NCI-H226 (cell line): Measurements from ENCODE around the gene POM121C.
"Not testable (repeated sequence)": the region's sequence is repeated elsewhere in the genome, so short reads cannot be mapped to it uniquely, and the experiment has no call there.

ENCODE experiments used
- DNase-seq: peaks from one replicate; pipeline ENCODE4 v3.0.0-alpha.2; 2015

Gene POM121C

DNA sequence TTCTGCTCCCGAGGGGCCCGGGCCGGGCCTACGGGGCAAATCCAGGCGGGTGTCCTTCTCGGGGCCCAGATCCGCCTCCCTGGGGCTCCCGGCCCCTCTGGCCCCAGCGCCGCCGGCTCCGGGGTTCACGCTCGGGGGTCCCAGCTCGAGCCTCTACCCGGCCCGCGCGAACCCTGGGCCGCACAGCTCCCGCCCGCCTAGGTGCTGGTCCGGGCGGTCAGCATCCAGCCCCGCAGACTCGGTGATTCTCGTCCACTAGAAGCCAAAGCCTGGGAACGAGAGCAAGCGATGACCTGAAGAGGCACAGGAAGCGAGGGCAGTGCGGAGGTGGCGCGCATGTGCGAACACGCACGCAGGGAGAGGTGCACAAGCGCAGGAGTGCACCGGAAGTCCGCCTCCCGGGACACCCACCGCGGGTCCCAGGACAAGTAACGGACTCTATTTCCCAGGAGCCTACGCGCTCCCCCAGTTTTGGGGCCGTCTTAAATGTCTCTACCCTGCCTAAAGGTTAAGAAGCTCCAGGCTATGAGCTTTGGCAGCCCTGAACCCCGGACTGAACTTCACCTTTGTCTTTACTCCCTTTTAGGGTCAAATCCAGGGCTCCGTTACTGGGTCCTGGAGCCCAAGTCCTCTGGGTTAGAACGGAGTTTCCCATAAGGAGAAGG, at the start of gene POM121C:
Gene POM121C (minus strand): TSS at position 321 of the 665 bp plus-strand sequence. CDS start 44,803 bp downstream, outside the sequence.
- DNase-seq = peak; percentile 86

DNA sequence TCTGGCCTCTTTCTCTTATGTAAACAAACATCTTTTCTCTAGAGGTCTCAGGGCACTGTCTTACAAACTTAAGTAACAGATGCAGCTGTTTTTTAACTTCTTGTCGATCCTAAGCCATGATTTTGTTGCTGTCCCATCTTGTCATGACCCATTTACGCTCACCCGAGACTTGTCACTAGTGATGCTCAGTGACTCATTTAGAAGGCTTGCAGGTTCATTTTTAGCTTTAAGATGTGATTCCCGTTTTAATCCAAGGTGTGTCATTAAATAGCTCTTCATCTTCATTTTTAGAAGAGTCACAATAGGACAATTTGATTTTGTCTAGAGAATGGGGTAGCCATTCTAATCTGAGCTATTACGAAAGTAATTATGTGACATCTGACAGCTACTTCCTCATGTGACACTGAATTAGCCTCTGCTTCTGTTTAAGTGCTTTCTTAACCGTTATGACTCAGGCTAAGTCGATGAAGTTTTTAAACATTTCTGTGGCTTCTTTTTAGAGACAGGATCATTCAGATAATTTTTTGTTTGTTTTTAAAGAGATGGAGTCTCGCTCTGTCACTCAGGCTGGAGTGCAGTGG, 48.7 kb upstream of the POM121C start:
- DNase-seq = no peak

DNA sequence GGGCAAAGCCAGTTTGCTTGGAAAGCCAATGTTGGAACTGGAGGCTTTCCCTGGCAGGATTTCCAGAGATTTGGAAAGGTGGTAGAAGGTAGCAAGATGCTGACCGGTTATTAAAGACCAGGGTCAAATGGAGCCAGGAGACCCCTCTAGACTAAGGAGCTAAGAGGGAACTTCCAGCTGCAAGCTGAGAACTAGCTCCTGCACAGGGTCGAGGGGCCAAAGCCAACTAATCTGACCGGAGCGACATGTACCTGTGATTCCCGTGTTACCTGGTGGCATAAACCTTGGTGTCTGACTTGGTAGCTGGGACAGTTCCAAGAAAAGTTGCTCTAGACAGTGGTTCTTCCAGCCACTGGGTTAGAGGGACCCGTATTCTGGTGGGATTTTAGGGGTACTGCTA, 47.8 kb upstream of the POM121C start:
- DNase-seq = no peak

DNA sequence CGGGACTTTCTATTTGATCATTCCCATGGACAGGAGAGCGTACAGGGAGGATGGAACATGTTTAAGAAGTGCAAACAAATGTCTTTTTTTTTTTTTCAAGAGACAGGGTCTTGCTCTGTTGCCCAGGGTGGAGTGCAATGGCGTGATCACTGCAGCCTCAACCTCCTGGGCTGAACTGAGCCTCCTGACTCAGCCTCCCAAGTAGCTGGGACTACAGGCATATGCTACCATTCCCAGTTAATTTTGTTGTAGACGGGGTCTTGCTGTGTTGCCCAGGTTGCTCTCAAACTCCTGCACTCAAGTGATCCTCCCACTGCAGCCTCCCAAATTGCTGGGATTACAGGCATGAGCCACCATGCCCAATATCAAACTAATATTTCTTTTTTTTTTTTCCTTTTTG, 46.5 kb upstream of the POM121C start:
- DNase-seq = no peak

DNA sequence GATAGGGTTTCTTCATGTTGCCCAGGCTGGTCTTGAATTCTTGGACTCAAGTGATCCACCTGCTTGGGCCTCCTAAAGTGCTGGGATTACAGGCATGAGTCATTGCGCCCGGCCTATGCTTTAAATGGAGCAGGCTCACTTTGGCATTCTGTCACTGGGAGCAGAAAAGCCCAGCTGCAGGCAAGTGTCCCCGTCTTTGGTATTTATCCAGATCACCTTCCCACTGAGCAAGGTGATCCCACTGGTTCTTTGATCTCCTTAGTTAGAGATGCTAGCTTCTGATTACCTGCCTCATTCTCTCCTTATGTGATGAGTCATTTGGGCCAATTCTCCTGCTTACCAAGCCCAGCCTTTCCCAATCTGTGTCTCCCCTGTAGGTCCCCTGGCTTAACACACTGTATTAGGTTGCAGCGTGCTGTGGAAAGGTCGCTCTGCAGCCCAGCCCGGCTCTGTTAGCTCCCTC, 45.3 kb upstream of the POM121C start:
- DNase-seq = no peak

DNA sequence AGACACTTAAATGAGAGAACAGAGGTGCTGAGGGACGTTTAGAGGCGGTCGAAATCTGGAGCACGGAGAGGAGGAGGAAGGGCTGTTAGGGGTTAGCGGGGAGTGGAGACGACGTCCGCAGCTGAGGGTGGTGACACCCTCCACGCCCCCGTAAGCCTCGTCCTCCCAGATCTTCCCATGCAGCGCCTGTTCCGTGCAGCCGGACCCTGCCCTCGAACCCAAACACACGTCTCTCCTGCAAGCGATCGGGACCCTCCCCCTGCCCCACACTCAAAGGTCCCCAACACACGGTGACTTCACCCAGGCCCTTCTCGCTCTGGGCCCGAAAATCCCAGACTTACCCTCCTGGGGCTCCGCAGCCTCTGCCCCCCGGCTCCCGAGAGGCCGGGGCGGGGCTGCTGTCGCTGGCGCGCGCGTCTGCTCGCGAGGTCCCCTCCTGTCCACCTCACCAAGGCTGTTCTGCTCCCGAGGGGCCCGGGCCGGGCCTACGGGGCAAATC, 41.2 kb upstream of the POM121C start:
- DNase-seq = not testable (repeated sequence)

DNA sequence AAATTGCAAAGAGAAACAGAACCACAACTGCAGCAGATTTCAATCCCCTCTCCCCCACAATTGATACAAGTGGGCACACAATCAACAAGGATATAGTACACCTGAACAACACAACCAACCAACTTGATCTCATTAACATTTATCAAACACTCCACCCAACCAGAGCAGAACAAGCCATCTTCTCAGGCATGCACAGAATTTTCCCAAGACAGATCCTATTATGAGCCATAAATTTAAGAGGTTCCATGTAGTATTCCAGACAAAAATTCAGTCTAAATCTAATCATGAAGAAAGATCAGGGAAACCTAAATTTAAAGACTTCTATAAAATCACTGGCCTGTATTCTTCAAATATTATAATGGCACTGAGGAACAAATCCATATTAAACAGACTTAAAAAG, 35.6 kb upstream of the POM121C start:
- DNase-seq = not testable (repeated sequence)

DNA sequence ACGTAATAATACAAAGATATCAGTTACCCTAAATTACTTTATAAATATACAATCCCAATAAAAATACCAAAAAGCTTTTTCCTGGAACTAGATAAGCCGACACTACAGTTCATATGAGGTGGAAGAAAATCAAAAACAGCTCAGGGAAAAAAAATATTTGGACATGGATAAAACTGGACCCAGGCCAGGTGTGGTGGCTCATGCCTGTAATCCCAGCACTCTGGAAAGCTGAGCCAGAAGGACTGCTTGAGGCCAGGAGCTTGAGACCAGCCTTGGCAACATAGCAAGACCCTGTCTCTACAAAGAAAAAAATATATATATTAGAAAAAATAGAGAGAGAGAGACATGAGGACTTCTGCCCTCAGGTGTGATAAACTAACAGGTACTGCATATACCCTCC, 32.7 kb upstream of the POM121C start:
- DNase-seq = not testable (repeated sequence)

DNA sequence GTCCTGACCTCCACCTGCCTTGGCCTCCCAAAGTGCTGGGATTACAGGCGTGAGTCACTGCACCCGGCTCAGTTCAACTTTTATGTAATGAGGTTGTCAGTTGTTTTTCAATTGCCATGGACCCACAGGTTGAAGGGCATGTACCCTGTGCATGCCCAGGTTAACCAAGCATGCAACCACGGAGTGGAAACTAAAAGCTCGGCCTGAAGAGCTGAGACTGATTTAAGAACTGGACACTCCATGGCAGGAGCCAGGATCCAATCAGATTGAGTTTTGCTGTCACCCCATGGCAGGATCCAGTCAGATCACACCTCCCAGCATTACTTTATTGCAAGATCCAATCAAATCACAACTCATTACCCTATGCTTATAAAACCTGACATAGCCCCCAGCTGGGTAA, 22.9 kb upstream of the POM121C start:
- not testable (repeated sequence) for DNase-seq

DNA sequence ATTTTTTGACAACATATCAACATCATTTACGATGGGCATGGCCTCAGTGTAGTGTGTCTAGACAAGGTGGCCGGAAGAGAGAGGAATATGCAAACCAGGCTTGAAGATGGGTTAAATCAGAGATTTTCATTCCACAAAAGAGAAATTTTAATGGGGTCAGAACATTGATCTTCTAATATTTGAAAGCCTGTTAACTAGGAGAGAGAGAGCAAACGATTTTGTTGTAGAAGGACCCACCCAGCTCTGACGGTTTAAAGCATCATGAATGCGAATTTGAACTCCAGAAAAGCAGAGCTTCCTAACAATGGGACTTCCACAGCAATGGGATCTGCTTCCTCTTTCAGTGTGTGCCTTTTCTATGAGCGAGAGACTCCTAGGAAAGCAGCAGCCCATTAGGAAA, 5.9 kb upstream of the POM121C start, which contains the start of gene SPDYE5:
Gene SPDYE5 (plus strand): TSS at position 301 of the 400 bp plus-strand sequence. CDS start 1,728 bp downstream, outside the sequence.
- DNase-seq = not testable (repeated sequence)

DNA sequence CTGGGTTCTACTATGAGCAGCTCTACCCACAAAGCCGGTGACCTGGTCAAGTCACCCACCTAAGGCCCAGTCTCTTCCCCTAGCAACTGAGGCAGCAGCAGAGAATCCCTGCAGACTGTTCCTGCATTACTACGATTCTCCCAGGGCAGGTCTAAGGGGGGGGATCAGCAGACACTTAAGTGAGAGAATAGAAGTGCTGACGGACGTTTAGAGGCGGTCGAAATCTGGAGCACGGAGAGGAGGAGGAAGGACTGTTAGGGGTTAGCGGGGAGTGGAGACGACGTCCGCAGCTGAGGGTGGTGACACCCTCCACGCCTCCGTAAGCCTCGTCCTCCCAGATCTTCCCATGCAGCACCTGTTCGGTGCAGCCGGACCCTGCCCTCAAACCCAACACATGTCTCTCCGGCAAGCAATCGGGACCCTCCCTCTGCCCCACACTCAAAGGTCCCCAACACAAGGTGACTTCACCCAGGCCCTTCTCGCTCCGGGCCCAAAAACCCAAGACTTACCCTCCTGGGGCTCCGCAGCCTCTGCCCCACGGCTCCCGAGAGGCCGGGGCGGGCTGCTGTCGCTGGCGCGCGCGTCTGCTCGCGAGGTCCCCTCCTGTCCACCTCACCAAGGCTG, 632 bp downstream of the POM121C start:
- not testable (repeated sequence) for DNase-seq

DNA sequence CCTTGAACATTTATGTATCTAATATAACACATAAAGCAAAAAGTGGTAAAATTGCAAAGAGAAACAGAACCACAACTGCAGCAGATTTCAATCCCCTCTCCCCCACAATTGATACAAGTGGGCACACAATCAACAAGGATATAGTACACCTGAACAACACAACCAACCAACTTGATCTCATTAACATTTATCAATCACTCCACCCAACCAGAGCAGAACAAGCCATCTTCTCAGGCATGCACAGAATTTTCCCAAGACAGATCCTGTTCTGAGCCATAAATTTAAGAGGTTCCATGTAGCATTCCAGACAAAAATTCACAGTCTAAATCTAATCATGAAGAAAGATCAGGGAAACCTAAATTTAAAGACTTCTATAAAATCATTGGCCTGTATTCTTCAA, 5.8 kb downstream of the POM121C start:
- not testable (repeated sequence) for DNase-seq

DNA sequence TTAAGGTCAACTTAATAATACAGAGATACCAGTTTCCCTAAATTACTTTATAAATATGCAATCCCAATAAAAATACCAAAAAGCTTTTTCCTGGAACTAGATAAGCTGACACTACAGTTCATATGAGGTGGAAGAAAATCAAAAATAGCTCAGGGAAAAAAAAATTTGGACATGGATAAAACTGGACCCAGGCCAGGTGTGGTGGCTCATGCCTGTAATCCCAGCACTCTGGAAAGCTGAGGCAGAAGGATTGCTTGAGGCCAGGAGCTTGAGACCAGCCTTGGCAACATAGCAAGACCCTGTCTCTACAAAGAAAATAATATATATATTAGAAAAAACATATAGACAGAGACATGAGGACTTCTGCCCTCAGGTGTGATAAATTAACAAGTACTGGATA, 8.6 kb downstream of the POM121C start:
- DNase-seq = not testable (repeated sequence)

DNA sequence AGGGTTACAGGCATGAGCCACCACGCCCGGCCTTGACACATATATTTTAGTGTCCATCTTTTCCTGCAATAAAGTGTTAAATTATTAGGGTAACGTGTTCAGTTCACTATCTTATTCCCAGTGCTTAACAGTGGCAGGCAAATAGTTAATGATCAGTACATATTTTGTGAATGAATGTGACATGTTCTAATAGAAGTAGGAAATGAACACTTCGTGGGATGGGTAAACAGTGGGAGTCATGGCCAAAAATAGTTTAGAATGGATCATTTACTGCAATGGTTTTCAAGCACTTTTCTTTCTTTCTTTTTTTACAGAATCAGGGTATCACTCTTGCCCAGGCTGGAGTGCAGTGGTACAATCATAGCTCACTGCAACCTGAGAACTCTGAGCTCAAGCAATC, 15.9 kb downstream of the POM121C start:
- DNase-seq = not testable (repeated sequence)

DNA sequence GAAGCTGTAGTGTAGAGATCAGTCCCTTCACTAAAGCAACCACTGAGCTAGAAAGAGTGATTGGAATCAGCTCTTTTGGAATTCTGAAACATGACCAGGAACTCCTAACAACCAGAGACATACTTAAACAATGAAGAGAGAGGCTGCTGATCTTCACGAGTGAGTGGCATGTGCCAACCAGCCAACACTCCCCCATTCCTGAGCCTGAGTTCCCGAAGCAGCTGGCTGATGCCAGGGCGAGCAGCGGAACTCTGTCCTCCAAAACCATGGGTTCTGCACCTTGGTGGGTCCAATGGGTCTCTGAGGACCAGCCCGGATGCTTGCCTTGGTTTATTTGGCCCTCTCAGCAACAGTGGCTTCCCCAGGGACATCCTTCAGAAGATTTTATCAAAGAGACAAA, 25.6 kb downstream of the POM121C start:
- DNase-seq = not testable (repeated sequence)

DNA sequence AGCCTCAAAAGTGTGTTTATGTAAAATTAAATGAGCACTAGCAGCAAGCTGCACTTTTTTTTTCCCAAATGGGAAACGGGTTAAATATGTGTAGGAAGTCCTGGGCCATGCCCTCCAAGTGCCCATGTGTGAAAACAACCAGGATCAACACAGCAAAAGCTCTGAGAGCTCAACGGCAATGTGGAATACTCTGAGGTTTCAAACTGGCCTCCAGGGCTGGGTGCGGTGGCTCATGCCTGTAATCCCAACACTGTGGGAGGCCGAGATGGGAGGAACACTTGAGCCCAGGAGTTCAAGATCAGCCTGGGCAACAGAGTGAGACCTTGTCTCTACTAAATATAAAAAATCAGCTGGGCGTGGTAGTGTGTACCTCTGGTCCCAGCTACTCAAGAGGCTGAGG, 28.1 kb downstream of the POM121C start:
- DNase-seq = not testable (repeated sequence)

DNA sequence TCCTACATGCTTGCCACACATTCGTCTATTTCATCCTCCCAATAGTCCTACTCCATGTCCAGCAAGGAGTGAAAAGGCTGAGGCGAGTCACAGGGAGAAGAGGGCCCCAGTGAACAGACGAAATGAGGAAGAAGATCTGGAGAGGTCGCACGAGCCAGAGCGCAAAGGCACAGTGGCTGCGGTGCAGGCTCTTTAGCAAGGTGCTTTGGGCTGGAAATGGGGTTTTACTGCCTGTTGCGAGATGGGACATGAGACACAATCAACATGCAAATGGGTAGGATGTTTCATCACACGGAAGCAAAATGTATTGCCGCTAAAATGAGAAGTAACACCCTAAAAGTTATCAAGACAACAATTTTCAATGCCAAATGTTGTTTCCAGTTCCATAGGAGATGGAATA, 29.7 kb downstream of the POM121C start:
- DNase-seq = not testable (repeated sequence)

DNA sequence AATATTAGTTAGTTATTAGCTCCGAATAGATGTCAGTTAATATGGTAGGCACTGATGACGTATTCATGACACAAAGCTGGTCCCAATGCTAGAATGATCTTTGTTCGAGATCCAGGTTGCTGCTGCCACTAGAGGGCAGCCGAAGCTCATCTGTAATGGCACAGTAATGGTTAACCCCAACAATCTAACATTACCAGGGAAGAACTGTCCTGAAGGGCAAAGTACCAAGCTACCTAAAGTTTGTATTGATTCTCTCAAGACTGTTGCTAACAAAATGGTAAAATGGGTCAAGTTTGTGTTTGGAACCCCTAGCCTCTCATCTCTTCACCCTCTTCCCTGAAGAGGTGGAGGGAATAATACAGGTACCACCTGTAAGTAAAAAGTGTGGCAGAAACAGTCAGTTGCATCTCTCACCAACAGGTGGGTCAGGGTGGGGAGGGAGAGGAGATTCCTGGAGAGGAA, 33.6 kb downstream of the POM121C start:
- DNase-seq = not testable (repeated sequence)

DNA sequence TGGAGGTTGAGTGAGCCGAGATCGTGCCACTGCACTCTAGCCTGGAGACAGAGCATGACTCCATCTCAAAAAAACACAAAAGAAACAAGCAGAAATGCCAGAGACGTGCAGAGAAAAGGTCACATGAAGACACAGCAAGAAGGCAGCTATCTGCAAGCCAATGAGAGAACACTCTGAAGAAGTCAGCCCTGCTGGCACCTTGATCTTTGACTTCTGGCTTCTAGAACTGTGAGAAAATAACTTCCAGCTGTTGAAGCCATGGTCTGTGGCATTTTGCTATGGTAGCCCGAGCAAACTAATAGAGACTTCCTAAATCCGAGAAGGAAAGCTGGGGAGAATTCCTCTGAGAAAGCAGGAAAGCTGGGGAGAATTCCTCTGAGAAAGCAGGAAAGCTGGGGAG, 36.2 kb downstream of the POM121C start:
- not testable (repeated sequence) for DNase-seq

DNA sequence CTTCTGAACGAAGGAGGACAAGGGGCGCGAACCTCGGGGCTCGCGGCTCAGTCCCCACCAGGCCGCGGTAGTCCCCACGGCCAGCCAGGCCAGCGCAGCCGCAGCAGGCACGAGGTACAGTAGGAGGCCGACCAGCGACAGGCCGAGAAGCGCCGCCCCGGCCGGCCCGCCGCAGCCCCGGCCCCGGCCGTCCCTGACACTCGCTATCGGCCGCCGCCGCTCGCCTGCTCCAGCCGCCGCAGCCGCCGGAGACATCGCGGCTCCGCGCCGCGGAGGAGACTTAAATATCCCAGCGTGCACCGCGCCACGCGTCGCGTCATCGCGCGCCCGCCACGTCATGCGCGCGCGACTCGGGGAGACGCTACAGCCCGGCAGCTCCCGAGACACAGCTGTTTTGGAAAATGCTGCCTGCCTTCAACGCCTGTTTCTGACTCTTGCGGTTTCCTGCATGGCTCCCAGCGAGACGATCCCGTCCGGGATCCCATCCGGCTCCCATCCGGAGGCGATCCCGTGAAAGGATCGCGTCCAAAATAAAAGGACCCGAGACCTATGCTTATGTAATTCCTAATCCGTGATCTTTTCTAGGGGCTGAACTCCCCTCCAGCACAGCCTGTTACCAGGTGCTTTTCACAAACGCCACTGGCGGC, 43.5 kb downstream of the POM121C start:
- not testable (repeated sequence) for DNase-seq

DNA sequence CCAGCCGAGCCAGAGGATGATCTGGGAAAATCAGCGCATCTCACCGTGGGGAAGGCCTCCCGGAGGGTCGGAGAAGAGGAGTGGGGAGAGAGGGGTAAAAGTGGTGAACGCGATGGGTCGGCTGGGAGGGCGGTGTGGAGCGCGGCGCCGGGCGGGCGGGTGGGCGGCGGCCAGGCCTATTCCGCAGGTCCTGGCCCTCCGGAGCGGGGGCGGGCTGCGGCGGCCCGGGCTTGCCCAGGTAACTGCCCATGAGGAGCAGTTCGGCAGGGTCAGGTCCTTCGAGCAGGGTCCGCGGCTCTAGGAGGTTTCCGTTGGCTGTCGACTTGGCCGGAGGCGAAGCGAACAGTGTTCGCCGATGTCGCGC, 44.0 kb downstream of the POM121C start:
- DNase-seq = not testable (repeated sequence)

DNA sequence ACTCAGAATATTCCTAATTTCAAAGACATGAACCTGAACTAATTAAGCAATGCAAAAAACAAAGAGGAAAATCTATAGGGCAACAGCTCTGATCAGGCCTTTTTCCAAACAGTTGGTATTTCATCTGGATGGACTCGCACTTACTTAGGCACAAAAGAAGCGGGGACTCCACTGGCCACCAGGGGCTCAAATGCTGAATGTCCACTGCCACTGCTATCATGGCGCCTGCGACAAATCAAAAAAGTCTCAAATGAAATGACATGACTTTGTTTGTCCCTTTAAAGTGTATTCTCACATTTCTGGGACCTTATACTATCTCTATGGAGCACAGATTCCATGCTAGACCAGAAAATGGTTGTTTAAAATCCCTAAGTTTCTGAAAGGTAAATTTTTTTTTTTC, 47.1 kb downstream of the POM121C start:
- DNase-seq = not testable (repeated sequence)

DNA sequence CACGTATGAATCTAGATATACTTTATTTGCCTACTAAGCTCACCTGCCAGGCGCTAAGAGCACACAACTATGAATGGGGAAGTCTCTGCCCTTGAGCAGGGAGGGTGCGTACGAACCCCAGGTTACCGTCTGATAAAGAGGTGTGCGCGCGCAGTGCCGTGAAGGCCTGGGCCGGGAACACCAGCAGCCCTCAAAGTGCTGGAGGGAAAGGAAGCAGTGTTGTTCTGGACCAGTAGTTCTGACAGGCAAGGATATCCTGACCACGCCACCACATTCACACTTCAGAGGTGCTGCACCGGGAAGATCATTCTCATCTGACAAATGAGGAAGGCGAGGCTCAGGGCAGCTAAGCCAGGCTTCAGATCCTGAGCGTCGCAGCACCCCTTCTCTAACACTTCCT, 62.6 kb downstream of the POM121C start:
- not testable (repeated sequence) for DNase-seq
